HCT116 (cell line): ENCODE data around the gene MCC. TPM values are rescaled to one million over a fixed set of nuclear protein-coding genes. Genes with fewer than 3 reads are reported as not detected.

Experiments used
- ATAC-seq: fragments of 200-7000 bp; cut with Tn5 transposase; 2 replicates; pipeline ENCODE4 v1.9.1; 2020; ENCODE audit warnings: mild to moderate bottlenecking, moderate library complexity
- BruUV-seq: library from RNA; stranded (reverse); fragments of 400-500 nt; replicated peaks from 2 replicates; lab custom pipeline; 2021; lab: Mats Ljungman, UMichigan
- CTCF ChIA-PET: fragments of 300-600 bp; sonication (Branson Sonifier 250); formaldehyde crosslinking; loops from one replicate; lab custom pipeline; 2021; ENCODE audit warnings: antibody characterized with exemption; lab: Charles Lee
- POLR2A ChIA-PET: fragments of 300-600, 350-600 bp; sonication (Branson Sonifier 250); formaldehyde crosslinking; loops from one replicate; lab custom pipeline; 2021; ENCODE audit warnings: antibody characterized with exemption; lab: Charles Lee
- RAD21 ChIA-PET, 2 experiments: fragments of 300-600 bp; sonication (Branson Sonifier 250); formaldehyde crosslinking; loops; one replicate each; lab custom pipeline; 2023; ENCODE audit warnings: low total read pairs in 2 of 2; ENCODE audit not compliant: uncharacterized antibody in 2 of 2, unreplicated experiment in 2 of 2, low non-redundant PET in 1 of 2; lab: Charles Lee
- DNase-seq: peaks from one replicate; pipeline ENCODE4 v3.0.0-alpha.2; 2010; ENCODE audit warnings: low read depth, low spot score
- H2AFZ ChIP-seq: fragments of 200-600 bp; shearing (Covaris generic), sonication (generic); 2 replicates; pipeline ENCODE4 v1.6.1; 2017; ENCODE audit warnings: low read depth, mixed run types, mixed read lengths, antibody characterized with exemption, low read length; ENCODE audit not compliant: poor library complexity, severe bottlenecking
- H3K27ac ChIP-seq: 2 replicates; pipeline ENCODE4 v1.5.1; 2012; ENCODE audit warnings: low read depth, low read length
- H3K27me3 ChIP-seq: fragments of 200-600 bp; sonication (generic); 2 replicates; pipeline ENCODE4 v1.6.1; 2016; ENCODE audit warnings: mixed run types, low read length, mixed read lengths; ENCODE audit not compliant: insufficient read depth
- H3K36me3 ChIP-seq, 2 experiments: fragments of 200-500 bp in 1 of 2; fragments of 200-600 bp in 1 of 2; sonication (Bioruptor generic) in 1 of 2; sonication (generic) in 1 of 2; 2 replicates each; pipeline versions ENCODE4 v1.5.1 to v1.6.1; 2014 to 2016; ENCODE audit warnings: low read length in 2 of 2, inconsistent platforms in 1 of 2, mixed read lengths in 1 of 2, mixed run types in 1 of 2; ENCODE audit not compliant: insufficient read depth in 2 of 2, control insufficient read depth in 1 of 2
- H3K4me1 ChIP-seq, 2 experiments: fragments of 200-600 bp in 1 of 2; sonication (generic) in 1 of 2; 2 replicates each; pipeline versions ENCODE4 v1.5.1 to v1.6.1; 2012 to 2017; ENCODE audit warnings: low read length in 2 of 2, inconsistent platforms in 1 of 2, mild to moderate bottlenecking in 1 of 2, mixed read lengths in 1 of 2, mixed run types in 1 of 2, moderate library complexity in 1 of 2; ENCODE audit not compliant: insufficient read depth in 2 of 2, control insufficient read depth in 1 of 2
- H3K4me2 ChIP-seq: fragments of 200-600 bp; sonication (generic); 2 replicates; pipeline ENCODE4 v1.6.1; 2017; ENCODE audit warnings: mixed run types, low read length, mixed read lengths
- H3K4me3 ChIP-seq, 2 experiments: fragments of 200-600 bp in 1 of 2; sonication (generic) in 1 of 2; replicated peaks in 1 of 2; 2 replicates each; pipeline ENCODE4 v1.5.1; 2011 to 2016; ENCODE audit warnings: low read length in 2 of 2, control low read depth in 1 of 2, low read depth in 1 of 2, mild to moderate bottlenecking in 1 of 2, mixed read lengths in 1 of 2, mixed run types in 1 of 2
- H3K79me2 ChIP-seq: fragments of 200-600 bp; sonication (generic); 2 replicates; pipeline ENCODE4 v1.6.1; 2017; ENCODE audit warnings: mild to moderate bottlenecking, mixed run types, low read length, moderate library complexity, mixed read lengths; ENCODE audit not compliant: insufficient read depth
- H3K9ac ChIP-seq: fragments of 200-600 bp; sonication (generic); 2 replicates; pipeline ENCODE4 v1.6.1; 2016; ENCODE audit warnings: low read length, mixed read lengths
- H3K9me2 ChIP-seq: fragments of 200-600 bp; sonication (generic), shearing (Covaris generic); 2 replicates; pipeline ENCODE4 v1.6.1; 2017; ENCODE audit warnings: mixed run types, mild to moderate bottlenecking, moderate library complexity; ENCODE audit not compliant: insufficient read depth
- H3K9me3 ChIP-seq, 2 experiments: fragments of 200-500 bp in 1 of 2; fragments of 200-600 bp in 1 of 2; sonication (Bioruptor generic) in 1 of 2; sonication (generic) in 1 of 2; 2 replicates each; pipeline ENCODE4 v1.6.1; 2014 to 2017; ENCODE audit warnings: low read length in 2 of 2, mixed read lengths in 2 of 2, inconsistent platforms in 1 of 2, low read depth in 1 of 2, mild to moderate bottlenecking in 1 of 2, mixed run types in 1 of 2, moderate library complexity in 1 of 2; ENCODE audit not compliant: control insufficient read depth in 1 of 2, insufficient read depth in 1 of 2
- H4K20me1 ChIP-seq: fragments of 200-600 bp; sonication (generic), shearing (Covaris generic); 2 replicates; pipeline ENCODE4 v1.6.1; 2017; ENCODE audit warnings: mixed run types, mild to moderate bottlenecking, moderate library complexity; ENCODE audit not compliant: insufficient read depth
- CEBPB ChIP-seq: IDR thresholded peaks from 2 replicates; pipeline ENCODE4 v1.6.1; 2012; ENCODE audit warnings: low read depth
- CTCF ChIP-seq, 3 experiments: fragments of 200-600 bp in 1 of 3; sonication (generic) in 1 of 3; IDR thresholded peaks in 2 of 3; conservative IDR thresholded peaks in 1 of 3; 2 replicates each; pipeline ENCODE4 v1.5.1; 2012 to 2017; ENCODE audit warnings: low read depth in 2 of 3, low read length in 2 of 3, antibody characterized with exemption in 1 of 3, borderline replicate concordance in 1 of 3, control low read depth in 1 of 3, mild to moderate bottlenecking in 1 of 3, mixed read lengths in 1 of 3, mixed run types in 1 of 3, moderate library complexity in 1 of 3; ENCODE audit not compliant: insufficient read depth in 1 of 3
- ELF1 ChIP-seq: IDR thresholded peaks from 2 replicates; pipeline ENCODE4 v1.6.1; 2012; ENCODE audit warnings: low read depth, borderline replicate concordance
- EZH2 ChIP-seq: fragments of 200-600 bp; sonication (generic); IDR thresholded peaks from 2 replicates; pipeline ENCODE4 v1.6.1; 2017; ENCODE audit warnings: antibody characterized with exemption, mixed run types
- EZH2phosphoT487 ChIP-seq: fragments of 200-600 bp; IDR thresholded peaks from 2 replicates; pipeline ENCODE4 v1.6.1; 2018; ENCODE audit warnings: antibody characterized with exemption, borderline replicate concordance
- FOSL1 ChIP-seq: IDR thresholded peaks from 2 replicates; pipeline ENCODE4 v1.6.1; 2012; ENCODE audit warnings: low read depth
- JUND ChIP-seq: IDR thresholded peaks from 2 replicates; pipeline ENCODE4 v1.6.1; 2012
- MAX ChIP-seq: IDR thresholded peaks from 2 replicates; pipeline ENCODE4 v1.6.1; 2012
- POLR2A ChIP-seq: IDR thresholded peaks from 2 replicates; pipeline ENCODE4 v1.7.0; 2011; ENCODE audit warnings: borderline replicate concordance; ENCODE audit not compliant: insufficient read depth, insufficient read length; ENCODE audit errors: extremely low read depth
- RAD21 ChIP-seq: IDR thresholded peaks from 2 replicates; pipeline ENCODE4 v1.6.1; 2012; ENCODE audit warnings: low read depth, mild to moderate bottlenecking
- SP1 ChIP-seq: IDR thresholded peaks from 2 replicates; pipeline ENCODE4 v1.6.1; 2012; ENCODE audit warnings: low read depth
- SRF ChIP-seq: IDR thresholded peaks from 2 replicates; pipeline ENCODE4 v1.6.1; 2012; ENCODE audit warnings: low read depth
- ZFX ChIP-seq: fragments of 450-650 bp; IDR thresholded peaks from 2 replicates; pipeline ENCODE4 v1.6.1; 2017
- ZNF274 ChIP-seq: fragments of 200-500 bp; sonication (Bioruptor generic); IDR thresholded peaks from 2 replicates; pipeline ENCODE4 v1.6.1; 2014; ENCODE audit warnings: mild to moderate bottlenecking, low read depth, low read length, inconsistent platforms
- intact Hi-C: fragments of 100-400 bp; cut with micrococcal nuclease; formaldehyde crosslinking; loops from 2 replicates; pipeline ENCODE4 v1.10.0; 2022
- total RNA-seq: library from RNA; stranded (reverse); gene quantifications from one replicate; pipeline ENCODE4 v1.2.1, GENCODE V29; 2021; ENCODE audit not compliant: unreplicated experiment
- TF ChIP-seq, protein P1 (sequence below): IDR thresholded peaks from 2 replicates; pipeline ENCODE4 v1.6.1; 2012; ENCODE audit warnings: low read depth

Gene MCC
- total RNA-seq, 1 experiment from 2014 or later = 20.1 TPM

GRCh38 chr5:113268232-113268631 lies 220.0 kb downstream of the MCC start:
- DNase-seq (no peak), ATAC-seq (no peak)
- intact Hi-C loops = no loop called here
- no peak overlapping the region for H3K4me2 ChIP-seq
- no peaks in the 10 kb centered on the region for H3K4me1 ChIP-seq
- no peak overlapping the region for H3K4me3 ChIP-seq
- no peaks in the 10 kb centered on the region for H3K27me3 ChIP-seq
- H3K9me2 ChIP-seq = no peaks in the 10 kb centered on the region
- no peaks in the 10 kb centered on the region for H3K79me2 ChIP-seq
- TF ChIP-seq SRF (no peak), MAX (no peak), SP1 (no peak), CTCF (IDR thresholded peaks at IDR 0.05 in 2 of 3, conservative IDR thresholded peaks at IDR 0.05 in 1 of 3; ENCODE audit: borderline replicate concordance in 1 of 3, insufficient read depth in 1 of 3, low read depth in 2 of 3, low read length in 2 of 3) (no peak), CEBPB (no peak), JUND (no peak), ELF1 (no peak), POLR2A (no peak), ZNF274 (no peak), EZH2 (no peak), ZFX (no peak), RAD21 (no peak), FOSL1 (no peak), EZH2phosphoT487 (no peak)
- TF ChIP-seq, protein P1, sequence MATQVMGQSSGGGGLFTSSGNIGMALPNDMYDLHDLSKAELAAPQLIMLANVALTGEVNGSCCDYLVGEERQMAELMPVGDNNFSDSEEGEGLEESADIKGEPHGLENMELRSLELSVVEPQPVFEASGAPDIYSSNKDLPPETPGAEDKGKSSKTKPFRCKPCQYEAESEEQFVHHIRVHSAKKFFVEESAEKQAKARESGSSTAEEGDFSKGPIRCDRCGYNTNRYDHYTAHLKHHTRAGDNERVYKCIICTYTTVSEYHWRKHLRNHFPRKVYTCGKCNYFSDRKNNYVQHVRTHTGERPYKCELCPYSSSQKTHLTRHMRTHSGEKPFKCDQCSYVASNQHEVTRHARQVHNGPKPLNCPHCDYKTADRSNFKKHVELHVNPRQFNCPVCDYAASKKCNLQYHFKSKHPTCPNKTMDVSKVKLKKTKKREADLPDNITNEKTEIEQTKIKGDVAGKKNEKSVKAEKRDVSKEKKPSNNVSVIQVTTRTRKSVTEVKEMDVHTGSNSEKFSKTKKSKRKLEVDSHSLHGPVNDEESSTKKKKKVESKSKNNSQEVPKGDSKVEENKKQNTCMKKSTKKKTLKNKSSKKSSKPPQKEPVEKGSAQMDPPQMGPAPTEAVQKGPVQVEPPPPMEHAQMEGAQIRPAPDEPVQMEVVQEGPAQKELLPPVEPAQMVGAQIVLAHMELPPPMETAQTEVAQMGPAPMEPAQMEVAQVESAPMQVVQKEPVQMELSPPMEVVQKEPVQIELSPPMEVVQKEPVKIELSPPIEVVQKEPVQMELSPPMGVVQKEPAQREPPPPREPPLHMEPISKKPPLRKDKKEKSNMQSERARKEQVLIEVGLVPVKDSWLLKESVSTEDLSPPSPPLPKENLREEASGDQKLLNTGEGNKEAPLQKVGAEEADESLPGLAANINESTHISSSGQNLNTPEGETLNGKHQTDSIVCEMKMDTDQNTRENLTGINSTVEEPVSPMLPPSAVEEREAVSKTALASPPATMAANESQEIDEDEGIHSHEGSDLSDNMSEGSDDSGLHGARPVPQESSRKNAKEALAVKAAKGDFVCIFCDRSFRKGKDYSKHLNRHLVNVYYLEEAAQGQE = no peak
- H4K20me1 ChIP-seq = no peaks in the 10 kb centered on the region
- no TSS peak for BruUV-seq
- H3K36me3 ChIP-seq = no peaks in the 10 kb centered on the region
- H3K9me3 ChIP-seq = no peaks in the 10 kb centered on the region
- RAD21 ChIA-PET = no interaction called here
- H2AFZ ChIP-seq = no peak overlapping the region
- CTCF ChIA-PET = no interaction called here
- POLR2A ChIA-PET = no interaction called here
- H3K27ac ChIP-seq = no peak overlapping the region
- no peak overlapping the region for H3K9ac ChIP-seq
